ENCODE results near the gene TH. TPM values are rescaled to one million over a fixed set of nuclear protein-coding genes. Genes with fewer than 3 reads are reported as not detected.

TH gene
- total RNA-seq, 2 donors from 2014 or later = not detected

GRCh38 chr11:2182692-2183474 is 11.3 kb upstream of the TH start:
- no peaks in the 10 kb centered on the region for H3K36me3 Mint-ChIP-seq (ENCODE audit: low read depth)
- Histone ChIP-seq H3K36me3 (ENCODE audit: control insufficient read depth, insufficient read depth, low read length) (no peaks in the 10 kb centered on the region), H3K27me3 (ENCODE audit: control insufficient read depth, insufficient read depth, low read length, poor library complexity, severe bottlenecking) (peaks cover 6% of the 10 kb centered on the region), H3K4me1 (ENCODE audit: control insufficient read depth, insufficient read depth, low read length) (no peaks in the 10 kb centered on the region), H3K9me3 (ENCODE audit: control insufficient read depth, low read length) (no peaks in the 10 kb centered on the region), H3K27ac (ENCODE audit: low read depth, low read length) (no peak overlapping the region), H3K4me3 (ENCODE audit: low read length) (no peak overlapping the region), H3K9ac (ENCODE audit: extremely low read depth, low read length, poor library complexity, severe bottlenecking) (no peak overlapping the region)
- H3K27ac Mint-ChIP-seq = no peak overlapping the region
- H3K4me3 Mint-ChIP-seq = no peak overlapping the region
- no peak for TF ChIP-seq CTCF (conservative IDR thresholded peaks at IDR 0.05)
- H3K9me3 Mint-ChIP-seq = no peaks in the 10 kb centered on the region
- 92 to 95% methylated on average over 13 to 20 of the region's 20 CpGs for WGBS, 2 experiments (ENCODE audit: insufficient coverage in 1 of 2, insufficient read length in 1 of 2)
- peaks cover 10% of the 10 kb centered on the region for H3K27me3 Mint-ChIP-seq (ENCODE audit: insufficient read depth)
- H3K4me1 Mint-ChIP-seq = no peaks in the 10 kb centered on the region
- no peak for DNase-seq

GRCh38 chr11:2182075-2182474 is 10.5 kb upstream of the TH start:
- H3K27ac Mint-ChIP-seq = no peak overlapping the region
- H3K27me3 Mint-ChIP-seq (ENCODE audit: insufficient read depth) = peaks cover 10% of the 10 kb centered on the region
- 92 to 94% methylated on average over 12 to 18 of the region's 18 CpGs for WGBS, 2 experiments (ENCODE audit: insufficient coverage in 1 of 2, insufficient read length in 1 of 2)

GRCh38 chr11:2180789-2181370 is 9.3 kb upstream of the TH start:
- 90 to 95% methylated on average over 10 to 11 of the region's 11 CpGs for WGBS, 2 experiments (ENCODE audit: insufficient coverage in 1 of 2, insufficient read length in 1 of 2)
- Mint-ChIP-seq H3K4me1 (no peaks in the 10 kb centered on the region), H3K36me3 (ENCODE audit: low read depth) (no peaks in the 10 kb centered on the region), H3K27ac (no peak overlapping the region), H3K4me3 (no peak overlapping the region), H3K27me3 (ENCODE audit: insufficient read depth) (peaks cover 8% of the 10 kb centered on the region), H3K9me3 (no peaks in the 10 kb centered on the region)
- Histone ChIP-seq H3K4me3 (ENCODE audit: low read length) (no peak overlapping the region), H3K27ac (ENCODE audit: low read depth, low read length) (no peak overlapping the region), H3K9ac (ENCODE audit: extremely low read depth, low read length, poor library complexity, severe bottlenecking) (no peak overlapping the region), H3K27me3 (ENCODE audit: control insufficient read depth, insufficient read depth, low read length, poor library complexity, severe bottlenecking) (peaks cover 6% of the 10 kb centered on the region), H3K36me3 (ENCODE audit: control insufficient read depth, insufficient read depth, low read length) (no peaks in the 10 kb centered on the region), H3K9me3 (ENCODE audit: control insufficient read depth, low read length) (no peaks in the 10 kb centered on the region), H3K4me1 (ENCODE audit: control insufficient read depth, insufficient read depth, low read length) (no peaks in the 10 kb centered on the region)
- no peak for DNase-seq
- no peak for TF ChIP-seq CTCF (conservative IDR thresholded peaks at IDR 0.05)

More at GRCh38 chr11:2182075-2182474, 10.5 kb upstream of the TH start:
- Histone ChIP-seq H3K9me3 (ENCODE audit: control insufficient read depth, low read length) (no peaks in the 10 kb centered on the region), H3K27me3 (ENCODE audit: control insufficient read depth, insufficient read depth, low read length, poor library complexity, severe bottlenecking) (peaks cover 6% of the 10 kb centered on the region), H3K4me1 (ENCODE audit: control insufficient read depth, insufficient read depth, low read length) (no peaks in the 10 kb centered on the region), H3K9ac (ENCODE audit: extremely low read depth, low read length, poor library complexity, severe bottlenecking) (no peak overlapping the region), H3K36me3 (ENCODE audit: control insufficient read depth, insufficient read depth, low read length) (no peaks in the 10 kb centered on the region), H3K27ac (ENCODE audit: low read depth, low read length) (no peak overlapping the region), H3K4me3 (ENCODE audit: low read length) (no peak overlapping the region)
- Mint-ChIP-seq H3K4me3 (no peak overlapping the region), H3K4me1 (no peaks in the 10 kb centered on the region), H3K36me3 (ENCODE audit: low read depth) (no peaks in the 10 kb centered on the region), H3K9me3 (no peaks in the 10 kb centered on the region)
- DNase-seq = no peak
- TF ChIP-seq CTCF (conservative IDR thresholded peaks at IDR 0.05) = no peak
